Measurements from ENCODE around the gene CAPN8. TPM values are rescaled to one million over a fixed set of nuclear protein-coding genes. Genes with fewer than 3 reads are reported as not detected.

CAPN8 gene
- total and polyA plus RNA-seq, 2 experiments from 2014 or later = 0.15 TPM; not detected in 1

GRCh38 chr1:223695941-223696340 is 30.4 kb upstream of the CAPN8 start:
- H3K27ac ChIP-seq = no peak overlapping the region
- no peaks in the 10 kb centered on the region for H3K4me1 ChIP-seq (ENCODE audit: low read depth)
- DNase-seq (ENCODE audit: low read depth in 1 of 2, low spot score in 1 of 2) = peak in 1 of 2 donors; percentile 41
- no peaks in the 10 kb centered on the region for H3K27me3 ChIP-seq
- no peak overlapping the region for H3K4me3 ChIP-seq
- no peak for TF ChIP-seq CTCF (IDR thresholded peaks at IDR 0.05; ENCODE audit: low read depth, low read length)
- no peaks in the 10 kb centered on the region for H3K9me3 ChIP-seq (ENCODE audit: low read depth)
- H3K36me3 ChIP-seq = no peaks in the 10 kb centered on the region

GRCh38 chr1:223695014-223695548 is 29.6 kb upstream of the CAPN8 start:
- no peak overlapping the region for H3K4me3 ChIP-seq
- H3K9me3 ChIP-seq (ENCODE audit: low read depth) = no peaks in the 10 kb centered on the region
- no peak overlapping the region for H3K27ac ChIP-seq
- H3K27me3 ChIP-seq = no peaks in the 10 kb centered on the region
- H3K4me1 ChIP-seq (ENCODE audit: low read depth) = no peaks in the 10 kb centered on the region
- no peak for TF ChIP-seq CTCF (IDR thresholded peaks at IDR 0.05; ENCODE audit: low read depth, low read length)
- no peaks in the 10 kb centered on the region for H3K36me3 ChIP-seq
- DNase-seq (ENCODE audit: low read depth in 1 of 2, low spot score in 1 of 2) = no peak

DNA sequence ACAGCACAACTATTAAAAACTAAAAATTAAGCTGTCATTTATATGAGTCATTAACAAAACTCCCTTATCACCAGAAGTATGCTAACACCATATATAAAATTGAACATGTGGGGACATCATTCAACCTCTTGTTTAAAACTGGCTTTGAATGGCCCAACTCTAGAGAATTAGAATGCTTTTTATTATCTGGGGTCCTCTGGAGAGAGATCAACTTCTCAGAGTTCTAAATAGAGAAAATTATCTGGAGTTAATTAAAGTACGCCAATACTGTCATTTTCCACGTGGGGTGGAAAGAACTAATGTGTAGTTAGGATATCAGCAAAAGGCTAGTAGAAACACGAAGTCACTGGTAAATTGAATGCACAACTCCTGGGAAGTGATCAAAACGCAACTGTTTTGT is 25.6 kb upstream of the CAPN8 start:
- Histone ChIP-seq H3K9me3 (ENCODE audit: low read depth) (no peaks in the 10 kb centered on the region), H3K4me1 (ENCODE audit: low read depth) (no peaks in the 10 kb centered on the region), H3K27me3 (no peaks in the 10 kb centered on the region), H3K4me3 (no peak overlapping the region), H3K27ac (no peak overlapping the region), H3K36me3 (no peaks in the 10 kb centered on the region)
- no peak for DNase-seq (ENCODE audit: low read depth in 1 of 2, low spot score in 1 of 2)
- no peak for TF ChIP-seq CTCF (IDR thresholded peaks at IDR 0.05; ENCODE audit: low read depth, low read length)

- Histone ChIP-seq H3K27ac (no peak overlapping the region), H3K9me3 (ENCODE audit: low read depth) (no peaks in the 10 kb centered on the region), H3K4me1 (ENCODE audit: low read depth) (no peaks in the 10 kb centered on the region), H3K4me3 (no peak overlapping the region), H3K27me3 (peaks cover 4% of the 10 kb centered on the region), H3K36me3 (no peaks in the 10 kb centered on the region)
- no peak for DNase-seq (ENCODE audit: low read depth in 1 of 2, low spot score in 1 of 2)
- TF ChIP-seq CTCF (IDR thresholded peaks at IDR 0.05; ENCODE audit: low read depth, low read length) = no peak
Measured at GRCh38 chr1:223684488-223684792, 18.9 kb upstream of the CAPN8 start.

- H3K4me1 ChIP-seq (ENCODE audit: low read depth) = no peaks in the 10 kb centered on the region
- peaks cover 4% of the 10 kb centered on the region for H3K27me3 ChIP-seq
- no peak overlapping the region for H3K27ac ChIP-seq
- no peak overlapping the region for H3K4me3 ChIP-seq
- H3K36me3 ChIP-seq = no peaks in the 10 kb centered on the region
- peak; percentile 72 for TF ChIP-seq CTCF (IDR thresholded peaks at IDR 0.05; ENCODE audit: low read depth, low read length)
- DNase-seq (ENCODE audit: low read depth in 1 of 2, low spot score in 1 of 2) = peak; percentile 70 to 83
- no peaks in the 10 kb centered on the region for H3K9me3 ChIP-seq (ENCODE audit: low read depth)
Measured at GRCh38 chr1:223683586-223684487, 18.3 kb upstream of the CAPN8 start.
